Measurements from ENCODE around the gene TMEM174.

GRCh38 chr5:73213566-73213998, 40.6 kb downstream of the TMEM174 start:
- TF ChIP-seq POLR2A (IDR thresholded peaks at IDR 0.05; ENCODE audit: low read depth, low read length) = no peak
- TF ChIP-seq, protein P1, sequence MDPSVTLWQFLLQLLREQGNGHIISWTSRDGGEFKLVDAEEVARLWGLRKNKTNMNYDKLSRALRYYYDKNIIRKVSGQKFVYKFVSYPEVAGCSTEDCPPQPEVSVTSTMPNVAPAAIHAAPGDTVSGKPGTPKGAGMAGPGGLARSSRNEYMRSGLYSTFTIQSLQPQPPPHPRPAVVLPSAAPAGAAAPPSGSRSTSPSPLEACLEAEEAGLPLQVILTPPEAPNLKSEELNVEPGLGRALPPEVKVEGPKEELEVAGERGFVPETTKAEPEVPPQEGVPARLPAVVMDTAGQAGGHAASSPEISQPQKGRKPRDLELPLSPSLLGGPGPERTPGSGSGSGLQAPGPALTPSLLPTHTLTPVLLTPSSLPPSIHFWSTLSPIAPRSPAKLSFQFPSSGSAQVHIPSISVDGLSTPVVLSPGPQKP (IDR thresholded peaks at IDR 0.05; ENCODE audit: borderline replicate concordance, low read depth, low read length) = no peak
- TF ChIP-seq CTCF (conservative IDR thresholded peaks at IDR 0.05; ENCODE audit: low read depth, low read length) = no peak
- no peak for TF ChIP-seq FOS (IDR thresholded peaks at IDR 0.05; ENCODE audit: low read depth, low read length)
- peak; percentile 10; the same call in 1 of the 2 replicates for TF ChIP-seq CEBPB (IDR thresholded peaks at IDR 0.05; ENCODE audit: low read depth, low read length)
- no peak for TF ChIP-seq RFX5 (IDR thresholded peaks at IDR 0.05; ENCODE audit: low read depth, low read length)
- no peak for TF ChIP-seq MXI1 (IDR thresholded peaks at IDR 0.05; ENCODE audit: borderline replicate concordance, low read depth, low read length)
- TF ChIP-seq BHLHE40 (IDR thresholded peaks at IDR 0.05; ENCODE audit: low read depth, low read length) = no peak
- no peak for TF ChIP-seq CHD1 (IDR thresholded peaks at IDR 0.05; ENCODE audit: low read depth, low read length)

All from IMR-90 (cell line).